DOHH2 (cell line): ENCODE data around the gene SRBD1.
A peak's percentile ranks its signal among the peaks of the same experiment; 100 is the strongest.

Experiments
- CTCF ChIP-seq: fragments of 200-600 bp; sonication (generic); IDR thresholded peaks from one replicate; pipeline ENCODE4 v1.5.1; 2014; ENCODE audit warnings: antibody characterized with exemption, mild to moderate bottlenecking, low read depth, low read length; ENCODE audit not compliant: poor library complexity, severe bottlenecking
- EZH2phosphoT487 ChIP-seq: fragments of 200-600 bp; sonication (generic); IDR thresholded peaks from 2 replicates; pipeline ENCODE4 v1.6.1; 2017; ENCODE audit warnings: borderline replicate concordance, mild to moderate bottlenecking, antibody characterized with exemption, low read length, moderate library complexity, mixed read lengths

GRCh38 chr2:45494978-45495293, 116.1 kb downstream of the SRBD1 start:
- peak; percentile 6 for TF ChIP-seq CTCF
- no peak for TF ChIP-seq EZH2phosphoT487
